Muscle of leg (tissue), 9 donors: ENCODE results near the gene DRD4. TPM values are rescaled to one million over a fixed set of nuclear protein-coding genes. Genes with fewer than 3 reads are reported as not detected.

ENCODE experiments used
- polyA plus RNA-seq, 8 donors: library from polyadenylated mRNA; unstranded; fragments of 120-200 nt; gene quantifications; one replicate each; pipeline versions ENCODE4 v1.2.1 to v1.2.3, GENCODE V29; 2013; ENCODE audit warnings: inconsistent platforms in 1 of 8, low replicate concordance in 1 of 8; ENCODE audit not compliant: insufficient read length in 8 of 8, insufficient read depth in 1 of 8
- total RNA-seq: library from RNA; stranded (reverse); fragments of 120-200 nt; gene quantifications from one replicate; pipeline ENCODE4 v1.2.4, GENCODE V29; 2013

Gene DRD4
- total and polyA plus RNA-seq, 9 donors: 0.18 to 2.0 (median 0.77) TPM

Other genes with a start within 250 kb of the DRD4 start
- 0.13 TPM for gene PKP3, start 243.1 kb upstream of the DRD4 start, total RNA-seq
- 10 to 100 TPM in 1 of 8 donors, 1 to 10 TPM in 1, under 1 TPM in 6; 0.16 to 10.5 (median 0.61) TPM for gene PKP3, start 243.1 kb upstream of the DRD4 start, polyA plus RNA-seq
- 16.5 TPM for gene SIGIRR, start 222.3 kb upstream of the DRD4 start, total RNA-seq
- gene SIGIRR, start 222.3 kb upstream of the DRD4 start, polyA plus RNA-seq: 10 to 100 TPM in 7 of 8 donors, 1 to 10 TPM in 1; 9.4 to 26.3 (median 15.5) TPM
- 0.09 TPM for gene ANO9, start 195.3 kb upstream of the DRD4 start, total RNA-seq
- gene ANO9, start 195.3 kb upstream of the DRD4 start, polyA plus RNA-seq: 1 to 10 TPM in 3 of 8 donors, under 1 TPM in 5; 0.23 to 5.6 (median 0.37) TPM
- 19.4 TPM for gene PTDSS2, start 187.0 kb upstream of the DRD4 start, total RNA-seq
- 10 to 100 TPM; 25.6 to 47.2 (median 30.4) TPM for gene PTDSS2, start 187.0 kb upstream of the DRD4 start, polyA plus RNA-seq
- 89.5 TPM for gene RNH1, start 130.0 kb upstream of the DRD4 start, total RNA-seq
- gene RNH1, start 130.0 kb upstream of the DRD4 start, polyA plus RNA-seq: 100 to 1,000 TPM in 4 of 8 donors, 10 to 100 TPM in 4; 89.6 to 107 (median 99.6) TPM
- gene HRAS, start 101.7 kb upstream of the DRD4 start, total RNA-seq: 90.4 TPM
- 100 to 1,000 TPM in 5 of 8 donors, 10 to 100 TPM in 3; 78.8 to 143 (median 119) TPM for gene HRAS, start 101.7 kb upstream of the DRD4 start, polyA plus RNA-seq
- gene LRRC56, start 99.7 kb upstream of the DRD4 start, total RNA-seq: 2.0 TPM
- 1 to 10 TPM; 1.7 to 8.4 (median 5.9) TPM for gene LRRC56, start 99.7 kb upstream of the DRD4 start, polyA plus RNA-seq
- gene LMNTD2, start 76.5 kb upstream of the DRD4 start, total RNA-seq: 0.22 TPM
- gene LMNTD2, start 76.5 kb upstream of the DRD4 start, polyA plus RNA-seq: 1 to 10 TPM in 2 of 8 donors, under 1 TPM in 6; 0.25 to 1.5 (median 0.62) TPM
- 2.3 TPM for gene RASSF7, start 76.3 kb upstream of the DRD4 start, total RNA-seq
- 1 to 10 TPM; 2.3 to 4.4 (median 2.6) TPM for gene RASSF7, start 76.3 kb upstream of the DRD4 start, polyA plus RNA-seq
- 13.1 TPM for gene PHRF1, start 60.8 kb upstream of the DRD4 start, total RNA-seq
- 10 to 100 TPM; 16.0 to 23.1 (median 20.2) TPM for gene PHRF1, start 60.8 kb upstream of the DRD4 start, polyA plus RNA-seq
- gene IRF7, start 21.3 kb upstream of the DRD4 start, total RNA-seq: 11.3 TPM
- 10 to 100 TPM in 3 of 8 donors, 1 to 10 TPM in 5; 7.8 to 14.7 (median 9.6) TPM for gene IRF7, start 21.3 kb upstream of the DRD4 start, polyA plus RNA-seq
- 0.75 TPM for gene CDHR5, start 12.3 kb upstream of the DRD4 start, total RNA-seq
- 10 to 100 TPM in 1 of 8 donors, 1 to 10 TPM in 6, under 1 TPM in 1; 0.65 to 33.7 (median 1.4) TPM for gene CDHR5, start 12.3 kb upstream of the DRD4 start, polyA plus RNA-seq
- gene SCT, start 10.1 kb upstream of the DRD4 start, total RNA-seq: 55.2 TPM
- gene SCT, start 10.1 kb upstream of the DRD4 start, polyA plus RNA-seq: 100 to 1,000 TPM in 2 of 8 donors, 10 to 100 TPM in 6; 37.0 to 126 (median 66.4) TPM
- 22.7 TPM for gene DEAF1, start 58.0 kb downstream of the DRD4 start, total RNA-seq
- 10 to 100 TPM; 29.3 to 38.9 (median 31.7) TPM for gene DEAF1, start 58.0 kb downstream of the DRD4 start, polyA plus RNA-seq
- gene TMEM80, start 58.5 kb downstream of the DRD4 start, total RNA-seq: 11.8 TPM
- gene TMEM80, start 58.5 kb downstream of the DRD4 start, polyA plus RNA-seq: 10 to 100 TPM; 10.1 to 26.0 (median 20.1) TPM
- 1.6 TPM for gene EPS8L2, start 69.0 kb downstream of the DRD4 start, total RNA-seq
- 10 to 100 TPM in 1 of 8 donors, 1 to 10 TPM in 7; 1.5 to 14.1 (median 2.2) TPM for gene EPS8L2, start 69.0 kb downstream of the DRD4 start, polyA plus RNA-seq
- 62.7 TPM for gene TALDO1, start 110.2 kb downstream of the DRD4 start, total RNA-seq
- 10 to 100 TPM; 60.2 to 79.9 (median 71.3) TPM for gene TALDO1, start 110.2 kb downstream of the DRD4 start, polyA plus RNA-seq
- 18.1 TPM for gene GATD1, start 140.2 kb downstream of the DRD4 start, total RNA-seq
- 10 to 100 TPM; 38.9 to 53.2 (median 44.8) TPM for gene GATD1, start 140.2 kb downstream of the DRD4 start, polyA plus RNA-seq
- gene CEND1, start 152.8 kb downstream of the DRD4 start, total RNA-seq: 0.04 TPM
- gene CEND1, start 152.8 kb downstream of the DRD4 start, polyA plus RNA-seq: 1 to 10 TPM in 1 of 8 donors, under 1 TPM in 7; 0.36 to 1.5 (median 0.56) TPM
- 5.4 TPM for gene SLC25A22, start 161.0 kb downstream of the DRD4 start, total RNA-seq
- gene SLC25A22, start 161.0 kb downstream of the DRD4 start, polyA plus RNA-seq: 10 to 100 TPM; 10.4 to 15.8 (median 14.2) TPM
- gene PIDD1, start 168.0 kb downstream of the DRD4 start, total RNA-seq: 3.9 TPM
- 10 to 100 TPM in 4 of 8 donors, 1 to 10 TPM in 4; 5.5 to 13.7 (median 10.0) TPM for gene PIDD1, start 168.0 kb downstream of the DRD4 start, polyA plus RNA-seq
- gene RPLP2, start 172.7 kb downstream of the DRD4 start, total RNA-seq: 2,004 TPM
- gene RPLP2, start 172.7 kb downstream of the DRD4 start, polyA plus RNA-seq: 1,000 to 10,000 TPM; 1,485 to 2,136 (median 1,739) TPM
- gene PNPLA2, start 181.6 kb downstream of the DRD4 start, total RNA-seq: 9.0 TPM
- gene PNPLA2, start 181.6 kb downstream of the DRD4 start, polyA plus RNA-seq: 10 to 100 TPM; 19.4 to 46.1 (median 28.4) TPM
- gene CRACR2B, start 190.7 kb downstream of the DRD4 start, total RNA-seq: 6.9 TPM
- gene CRACR2B, start 190.7 kb downstream of the DRD4 start, polyA plus RNA-seq: 10 to 100 TPM in 7 of 8 donors, 1 to 10 TPM in 1; 7.7 to 22.0 (median 13.3) TPM
- 147 TPM for gene CD151, start 195.7 kb downstream of the DRD4 start, total RNA-seq
- gene CD151, start 195.7 kb downstream of the DRD4 start, polyA plus RNA-seq: 100 to 1,000 TPM; 133 to 178 (median 151) TPM
- gene POLR2L, start 205.3 kb downstream of the DRD4 start, total RNA-seq: 97.7 TPM
- gene POLR2L, start 205.3 kb downstream of the DRD4 start, polyA plus RNA-seq: 100 to 1,000 TPM; 114 to 147 (median 125) TPM
- 60.3 TPM for gene TSPAN4, start 205.6 kb downstream of the DRD4 start, total RNA-seq
- gene TSPAN4, start 205.6 kb downstream of the DRD4 start, polyA plus RNA-seq: 10 to 100 TPM; 48.0 to 75.9 (median 65.1) TPM